ENCODE results near the gene CADPS2.

The CADPS2 gene

DNA sequence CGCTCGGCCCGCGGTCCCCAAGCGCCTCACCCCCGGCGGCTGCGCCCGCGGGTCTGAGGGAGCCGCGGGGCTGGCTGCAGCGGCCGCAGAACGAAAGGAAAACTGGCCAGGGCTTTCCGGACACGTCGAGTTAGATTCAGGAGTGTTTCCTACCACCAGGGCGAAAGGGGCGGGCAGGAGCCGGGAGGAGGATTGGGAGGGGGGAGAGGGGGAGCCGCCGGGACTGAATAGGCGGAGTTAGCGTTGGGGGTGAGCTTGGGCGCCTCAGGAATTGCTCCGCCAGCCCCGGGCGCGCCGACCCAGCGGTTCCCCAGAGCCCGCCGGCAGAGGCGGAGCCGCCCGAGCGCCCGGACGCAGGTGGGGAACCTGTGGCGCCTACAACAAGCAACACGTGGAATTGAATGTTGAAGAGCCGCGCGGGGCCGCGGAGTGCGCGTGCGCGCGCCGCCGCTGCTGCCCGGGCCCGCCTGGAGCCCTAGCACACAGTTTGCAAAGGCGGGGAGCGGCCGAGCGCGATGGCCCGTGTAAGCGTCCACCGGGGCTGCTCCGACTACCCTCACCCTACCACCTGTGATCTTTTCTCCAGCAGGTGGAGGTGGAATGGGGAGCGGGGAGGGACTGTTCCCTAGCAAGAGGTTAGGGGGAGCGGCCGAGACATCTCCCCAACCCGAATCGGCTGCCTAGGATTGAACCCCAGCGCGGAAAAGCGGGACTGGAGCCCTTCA, at the start of gene CADPS2:
CADPS2 (minus strand) TSS at position 104 of the 725 bp plus-strand sequence. CDS start 123 bp downstream, outside the sequence.
- peak; percentile 89 for DNase-seq

DNA sequence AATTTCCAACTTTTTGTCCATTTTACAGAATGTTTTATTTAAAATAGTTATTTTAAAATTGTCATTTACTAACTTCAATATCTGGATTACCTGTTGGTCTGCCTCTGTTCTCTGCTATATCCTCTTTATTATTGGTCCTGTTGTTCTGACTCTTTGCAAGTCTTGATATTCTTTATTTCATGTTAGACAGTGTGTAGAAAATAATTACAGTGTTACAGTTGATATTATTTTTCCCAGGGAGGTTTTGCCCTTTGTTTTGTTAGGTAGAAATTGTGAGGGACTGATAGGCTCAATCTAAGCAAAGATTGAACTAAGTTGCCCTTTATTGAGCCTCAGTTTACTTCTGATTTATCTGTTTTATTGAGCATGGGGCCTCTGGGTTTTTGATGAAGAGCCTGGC, 49.4 kb upstream of the CADPS2 start:
- DNase-seq: no peak

DNA sequence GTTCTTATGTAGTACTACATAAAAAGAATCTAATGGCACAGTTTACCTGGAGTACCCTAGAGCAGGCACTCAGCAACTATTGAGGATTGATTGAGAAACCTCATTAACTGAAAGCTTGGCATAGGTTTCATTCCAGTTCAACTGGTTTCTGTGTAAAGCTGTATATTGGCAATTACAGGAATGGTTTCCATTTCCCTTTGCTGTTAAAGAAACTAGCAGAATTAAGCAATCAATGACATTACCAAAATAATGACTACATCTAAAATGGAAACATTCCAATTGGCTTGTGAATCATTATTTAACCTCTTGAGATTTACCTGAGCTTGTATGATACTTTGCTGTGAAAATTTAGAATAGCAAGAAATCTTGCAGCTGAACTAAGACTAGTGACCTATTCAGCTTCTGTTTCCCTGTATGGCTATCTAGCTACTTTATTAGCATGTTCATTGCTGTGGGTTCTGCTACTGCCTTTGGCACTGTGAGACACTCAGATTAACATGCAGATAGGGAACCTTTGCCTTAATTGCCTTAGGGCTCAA, 33.5 kb upstream of the CADPS2 start:
- DNase-seq: peak; percentile 32

DNA sequence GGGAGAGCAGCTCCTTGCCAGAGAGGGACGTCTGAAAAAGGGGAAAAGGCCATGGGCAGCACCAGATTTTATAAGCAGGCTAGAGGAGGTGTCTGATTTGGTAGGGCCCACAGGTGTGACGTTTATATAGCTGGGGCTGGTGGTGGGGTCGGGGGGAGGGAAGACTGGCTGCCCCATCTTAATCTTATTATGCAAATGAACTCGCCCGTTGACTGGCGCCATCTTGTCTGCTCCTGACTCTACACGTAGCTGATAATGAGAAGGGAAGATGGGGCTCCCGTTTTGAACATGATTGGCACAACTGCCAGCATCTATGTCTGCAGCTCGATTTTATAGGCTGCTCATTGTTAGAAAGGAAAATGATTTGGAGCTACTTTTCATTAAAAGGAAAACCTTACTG, 28.6 kb upstream of the CADPS2 start:
- DNase-seq: no peak

DNA sequence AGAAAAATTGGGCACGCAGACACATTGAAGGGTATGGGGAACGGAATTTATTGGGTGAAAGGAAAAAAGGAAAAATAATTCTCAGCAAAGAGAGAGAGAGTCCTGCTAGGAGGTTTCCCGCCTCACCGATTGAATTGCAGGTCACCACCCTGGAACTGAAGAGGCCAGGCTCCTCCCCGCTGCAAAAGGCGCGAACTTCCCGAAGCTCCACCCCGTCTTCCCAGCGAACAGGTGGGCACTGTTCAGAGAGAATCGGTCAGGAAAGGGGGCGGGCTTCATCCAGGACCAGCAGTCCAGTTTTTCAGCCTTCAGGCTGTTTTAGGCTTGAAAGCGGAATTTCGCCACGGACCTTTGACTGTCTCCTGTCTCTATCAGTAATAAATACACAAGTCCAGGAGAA, 27.3 kb upstream of the CADPS2 start:
- DNase-seq: no peak

DNA sequence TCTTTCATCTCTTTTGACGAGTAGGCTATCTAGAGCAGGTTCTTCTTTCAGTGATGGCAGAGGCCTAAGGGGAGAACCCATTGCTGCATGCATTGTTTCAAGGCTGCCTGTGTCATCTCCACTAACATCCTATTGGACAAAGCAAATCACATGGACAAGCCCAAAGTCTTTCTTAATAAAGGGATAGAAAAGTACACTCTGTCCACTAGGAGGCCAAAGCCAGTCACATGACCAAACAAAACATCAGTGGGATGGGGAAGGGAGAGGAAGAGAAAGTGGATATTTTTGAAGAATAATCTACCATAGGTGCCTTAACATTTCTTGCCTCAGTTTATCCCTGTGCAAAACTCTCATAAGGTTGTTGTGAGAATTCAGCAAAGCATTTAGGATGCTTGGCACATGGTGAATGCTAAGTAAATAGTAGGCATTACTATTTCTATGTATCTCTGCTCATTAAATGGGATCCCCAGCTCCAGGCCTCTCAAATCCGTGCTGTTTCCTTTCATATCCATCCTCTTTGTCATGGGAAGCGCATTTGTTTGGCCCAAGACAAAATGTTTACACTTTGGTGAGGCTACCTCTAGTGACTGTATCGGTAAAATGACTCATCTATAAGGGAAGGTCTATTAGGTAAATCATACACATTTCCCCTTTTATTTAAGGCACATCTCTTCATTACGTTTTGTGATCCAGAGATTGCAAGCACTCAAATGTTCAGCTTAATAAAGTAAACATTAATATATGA, 16.7 kb upstream of the CADPS2 start:
- DNase-seq: no peak

DNA sequence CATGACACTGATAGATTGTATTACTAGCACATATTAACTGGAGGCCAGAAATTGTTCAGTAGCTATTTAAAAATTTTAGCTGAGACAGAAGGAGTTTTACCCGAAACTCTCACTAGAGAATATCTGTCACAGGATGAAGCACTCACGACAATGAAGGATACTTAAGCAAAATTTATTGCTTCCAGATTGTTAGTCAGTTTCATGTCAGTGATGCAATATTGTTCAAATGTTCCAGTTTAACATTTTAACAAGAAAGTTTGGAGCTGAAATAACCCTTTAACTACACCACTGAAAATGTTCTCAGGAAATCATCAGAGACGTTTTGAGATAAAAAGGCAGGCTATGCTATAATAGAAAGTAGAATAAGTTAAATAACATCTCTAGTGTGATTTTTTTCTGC, 15.0 kb upstream of the CADPS2 start:
- no peak for DNase-seq

DNA sequence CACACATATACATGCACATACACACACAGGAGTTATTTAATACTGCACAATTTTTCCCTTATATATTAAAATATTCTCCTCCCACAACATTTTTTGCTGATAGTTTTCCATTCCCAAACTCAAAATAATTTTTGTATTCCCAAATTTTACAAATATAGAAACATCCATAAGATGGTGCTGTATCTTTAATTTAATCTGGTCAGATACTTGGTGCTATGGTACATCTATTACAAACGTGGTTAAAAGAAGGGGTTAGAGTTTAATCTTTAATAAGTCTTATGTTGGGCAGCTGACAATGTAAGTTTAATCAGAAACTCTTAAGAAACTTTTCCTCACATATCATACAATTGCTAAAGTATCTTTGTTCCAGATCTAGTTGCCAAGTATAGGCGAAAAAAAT, 10.2 kb upstream of the CADPS2 start:
- no peak for DNase-seq

DNA sequence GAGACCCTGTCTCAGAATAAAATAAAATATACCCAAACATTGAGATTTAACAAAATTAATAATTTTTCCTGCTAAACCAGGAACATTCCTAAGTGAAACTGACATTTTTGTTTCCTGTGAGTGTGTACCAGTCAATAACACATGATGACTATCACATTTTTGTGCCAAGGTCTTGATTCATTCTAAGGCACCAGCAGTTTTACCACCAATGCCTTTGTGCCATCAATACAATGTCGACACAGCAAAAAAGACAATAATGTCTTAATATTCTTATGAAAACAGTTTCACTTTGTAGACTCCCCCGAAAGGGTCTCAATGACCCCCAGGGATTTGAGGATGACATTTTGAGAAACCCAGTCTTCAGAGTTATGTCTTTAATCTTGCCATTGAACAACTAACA, 7.2 kb upstream of the CADPS2 start:
- DNase-seq: no peak

DNA sequence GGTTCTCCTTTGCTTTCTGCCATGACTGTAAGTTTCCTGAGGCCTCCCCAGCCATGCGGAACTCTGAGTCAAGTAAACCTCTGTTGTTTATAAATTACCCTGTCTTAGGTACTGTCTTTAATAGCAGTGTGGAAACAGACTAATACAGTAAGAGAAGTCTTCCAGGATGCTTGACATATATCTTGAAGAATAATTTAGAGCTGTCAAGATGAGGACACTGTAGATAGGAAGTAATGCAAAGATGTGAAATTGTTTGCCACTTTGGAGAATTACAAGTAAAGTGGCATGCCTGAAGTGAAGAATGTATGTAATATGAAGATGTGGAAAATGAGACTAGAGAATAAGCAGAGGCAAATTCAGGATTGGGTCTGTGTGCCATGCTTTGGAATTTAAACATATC, 2.9 kb upstream of the CADPS2 start:
- no peak for DNase-seq

DNA sequence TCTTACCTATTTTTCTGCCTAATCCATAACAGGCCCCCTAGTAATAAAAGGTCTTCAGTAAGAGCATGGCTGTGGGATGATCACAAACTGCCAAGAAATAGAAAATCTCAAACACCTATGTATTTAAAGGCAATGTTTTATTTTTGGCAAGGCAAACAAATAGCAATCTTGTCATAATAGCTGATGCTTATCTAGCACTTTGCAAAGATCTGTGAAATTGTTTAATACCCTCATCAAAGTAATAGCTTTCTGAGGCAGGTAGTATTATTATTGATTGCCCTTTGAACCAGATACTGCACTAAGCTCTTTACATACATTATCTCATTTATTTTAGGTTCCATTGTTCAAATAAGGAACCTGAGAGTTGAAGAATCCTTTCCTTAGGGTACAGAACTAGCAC, 1.6 kb upstream of the CADPS2 start:
- no peak for DNase-seq

DNA sequence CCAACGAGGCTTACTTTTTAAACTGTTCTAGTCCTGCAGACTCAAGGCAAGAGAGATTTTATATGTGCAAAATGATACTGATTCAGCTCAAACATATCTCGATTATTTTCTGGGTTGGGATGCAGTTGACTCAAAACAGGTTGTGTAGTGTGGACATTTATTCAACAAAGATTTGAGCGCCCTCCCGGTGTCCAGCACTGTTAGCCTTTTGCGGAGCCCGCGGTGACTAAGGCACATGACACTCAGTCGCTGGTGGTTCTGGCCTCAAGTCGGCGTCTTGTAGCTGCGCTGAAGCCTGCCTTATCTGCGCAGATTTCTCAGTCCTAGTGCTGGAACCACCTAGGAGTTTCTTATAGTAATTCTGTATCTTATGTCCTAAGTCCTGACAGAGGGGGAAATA, 938 bp upstream of the CADPS2 start:
- DNase-seq: peak; percentile 44

DNA sequence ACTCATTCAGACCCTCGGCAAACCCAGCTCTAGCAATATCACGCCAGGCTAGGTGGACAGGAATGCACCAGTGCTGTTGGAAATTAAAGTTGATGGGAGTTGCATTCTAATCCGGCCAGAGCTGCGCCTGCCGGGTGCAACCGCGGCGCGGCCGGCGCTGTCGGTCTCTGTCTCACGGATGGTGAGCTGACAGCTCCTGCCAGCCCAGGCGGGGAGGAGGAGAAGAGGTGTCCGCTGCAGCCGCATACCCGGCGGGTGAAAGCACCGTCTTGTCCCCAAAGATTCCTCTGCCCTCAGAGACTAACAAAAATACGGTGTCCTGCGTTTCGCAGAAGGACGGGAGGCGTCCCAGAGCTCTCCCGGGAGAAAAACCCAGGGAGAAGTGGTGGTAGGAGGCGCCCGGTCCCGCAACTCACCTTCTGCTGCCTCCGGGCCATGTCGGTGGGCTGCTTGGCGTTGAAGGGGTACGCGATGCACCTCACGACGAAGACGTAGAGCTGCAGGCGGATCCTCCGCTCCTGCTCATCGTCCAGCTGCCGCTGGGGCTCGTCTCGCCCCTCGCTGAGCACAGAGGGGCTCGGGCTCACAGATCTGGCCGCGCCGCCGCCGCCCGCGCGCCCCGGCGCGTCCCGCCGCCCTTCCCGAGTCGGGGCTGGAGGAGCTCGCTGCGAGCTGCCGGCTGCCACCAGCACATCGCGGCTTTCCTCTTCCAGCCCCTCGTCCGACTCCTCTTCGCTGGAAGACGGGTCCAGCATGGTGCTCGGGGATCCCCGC, 490 bp downstream of the CADPS2 start:
- DNase-seq: peak; percentile 18

DNA sequence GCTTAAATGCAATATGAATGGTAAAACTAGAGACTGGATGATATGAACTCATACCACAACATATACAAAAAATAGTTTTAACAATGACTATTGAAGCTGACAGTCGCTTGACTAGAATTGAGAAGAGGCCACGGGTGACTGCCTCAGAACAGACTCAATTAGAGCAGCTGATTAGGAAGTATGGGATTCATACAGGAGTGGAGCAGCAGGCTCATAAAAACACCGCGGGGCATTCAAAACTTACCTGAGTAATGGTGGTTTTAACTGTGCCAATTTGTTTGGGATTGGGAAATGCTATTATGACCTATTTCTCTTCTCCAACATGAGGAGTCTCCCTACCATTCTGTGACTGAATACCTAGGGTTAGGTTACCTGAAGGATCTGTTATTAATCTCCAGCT, 2.1 kb downstream of the CADPS2 start:
- DNase-seq: peak; percentile 84

DNA sequence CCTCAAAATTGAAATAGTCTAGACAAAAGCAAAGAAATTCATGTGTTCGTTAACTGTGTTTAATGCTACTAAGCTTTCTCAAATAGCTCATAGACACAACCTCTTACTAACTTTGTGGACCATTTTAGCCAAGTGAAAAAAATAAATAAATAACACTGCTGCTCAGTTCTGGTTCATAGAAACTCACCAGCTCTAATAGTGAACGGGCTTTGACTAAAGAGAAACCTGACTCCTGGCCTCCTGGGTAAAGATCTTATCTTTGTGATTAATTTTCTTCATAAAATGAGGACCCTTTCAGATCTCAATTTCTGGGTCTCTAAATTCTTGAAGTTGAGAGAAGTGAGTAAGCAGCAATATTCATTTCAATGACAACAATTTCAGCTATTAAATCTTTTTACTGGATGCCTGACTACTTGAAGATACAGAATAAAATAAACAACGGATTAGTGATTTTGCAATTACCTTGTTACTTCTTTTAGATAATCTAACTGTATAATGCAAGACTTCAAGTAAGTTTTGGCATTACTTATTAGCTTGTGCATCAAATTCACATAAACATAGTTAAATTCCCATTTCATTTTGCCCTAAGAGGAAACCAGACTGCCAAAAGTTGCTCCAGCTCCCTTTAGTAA, 3.1 kb downstream of the CADPS2 start:
- peak; percentile 25 for DNase-seq

DNA sequence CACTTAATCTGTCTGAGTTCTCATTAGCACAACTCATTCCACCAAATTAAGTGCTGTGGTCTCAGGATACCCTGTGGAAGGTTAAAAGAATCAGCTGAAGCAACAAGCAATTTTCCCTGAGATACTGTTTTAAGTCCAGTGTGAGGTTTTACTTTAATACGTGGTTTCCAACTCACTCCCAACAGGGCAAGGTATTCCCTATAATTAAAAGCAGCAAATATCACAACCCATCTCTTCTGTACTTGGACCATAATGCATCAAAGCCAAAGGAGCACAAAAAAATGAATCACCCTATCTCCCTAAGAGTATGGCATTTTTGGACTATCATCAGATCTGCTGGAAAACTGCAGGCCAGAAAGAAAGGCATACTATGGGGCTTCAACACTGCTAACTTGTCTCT, 4.9 kb downstream of the CADPS2 start:
- no peak for DNase-seq

DNA sequence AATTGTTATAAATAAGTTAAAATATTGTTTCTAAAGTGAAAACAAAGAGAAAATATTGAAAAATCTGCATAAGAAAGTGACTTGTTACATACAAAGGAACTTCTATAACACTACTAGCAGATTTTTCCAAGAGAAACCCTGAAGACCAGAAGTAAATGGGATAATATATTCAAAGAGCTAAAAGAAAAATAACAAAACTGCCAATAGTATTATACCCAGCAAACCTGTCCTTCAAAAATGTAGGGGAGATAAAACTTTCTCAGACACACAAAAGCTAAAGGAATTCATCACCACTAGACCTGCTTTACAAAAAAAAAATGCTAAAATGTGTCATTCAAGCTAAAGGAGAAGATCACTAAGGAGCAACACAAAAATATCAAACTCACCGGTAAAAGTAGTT, 17.0 kb downstream of the CADPS2 start:
- no peak for DNase-seq

DNA sequence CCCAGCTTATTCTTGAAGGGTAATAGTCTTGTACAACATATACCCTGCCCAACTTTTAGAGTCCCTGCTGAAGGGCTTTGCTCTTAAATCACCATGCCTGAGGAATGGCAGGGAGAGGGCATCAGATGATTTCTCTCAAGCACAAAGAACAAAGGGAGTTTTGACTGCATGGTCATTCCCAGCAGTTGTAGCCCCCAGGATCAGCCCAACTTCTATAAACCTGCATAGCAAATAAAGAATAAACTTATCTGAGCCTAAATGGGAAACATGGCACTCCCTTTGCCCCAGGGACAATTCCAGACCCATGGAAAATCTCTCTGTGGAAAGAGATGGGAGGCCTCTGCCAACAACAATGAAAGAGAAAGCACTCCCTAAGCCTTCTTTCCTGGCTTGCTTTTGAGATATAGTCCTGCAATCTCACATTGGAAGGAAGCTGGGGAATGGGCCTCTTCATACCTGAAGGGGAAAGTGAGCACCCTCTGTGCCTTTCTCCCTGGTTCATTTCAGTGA, 18.7 kb downstream of the CADPS2 start:
- DNase-seq: no peak

DNA sequence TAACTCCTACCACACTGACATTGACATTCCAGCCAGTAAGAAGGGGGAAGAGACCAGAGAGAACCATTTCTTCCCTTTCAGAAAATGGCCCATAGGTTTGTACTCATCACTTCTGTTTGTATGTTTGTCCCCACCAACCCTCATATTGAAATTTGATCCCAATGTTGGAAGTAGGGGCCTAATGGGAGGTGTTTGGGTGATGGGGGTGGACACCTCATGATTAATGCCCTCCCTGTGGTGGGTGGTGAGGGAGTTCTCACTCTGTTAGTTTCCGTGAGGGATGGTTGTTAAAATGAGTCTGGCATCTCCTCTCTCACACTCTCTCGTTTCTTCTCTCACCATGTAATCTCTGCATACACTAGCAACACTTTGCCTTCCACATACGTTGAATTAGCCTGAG, 21.4 kb downstream of the CADPS2 start:
- DNase-seq: no peak

DNA sequence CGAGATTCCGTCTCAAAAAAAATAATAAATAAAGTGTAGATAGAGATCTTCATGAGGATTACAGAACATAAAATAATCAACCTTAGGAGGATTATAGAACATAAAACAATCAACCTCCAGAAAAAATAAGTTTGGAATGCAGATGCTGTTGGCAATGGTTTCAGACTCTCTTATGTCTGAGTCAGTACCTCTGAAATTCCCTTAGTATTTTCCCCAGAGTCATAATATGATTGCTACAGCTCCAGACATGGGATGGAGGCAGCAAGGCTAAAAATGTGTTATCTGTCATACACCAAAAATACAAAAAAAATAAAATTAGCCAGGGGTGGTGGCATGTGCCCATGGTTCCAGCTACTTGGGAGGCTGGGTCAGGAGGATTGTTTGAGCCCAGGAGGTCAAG, 22.2 kb downstream of the CADPS2 start:
- DNase-seq: no peak

DNA sequence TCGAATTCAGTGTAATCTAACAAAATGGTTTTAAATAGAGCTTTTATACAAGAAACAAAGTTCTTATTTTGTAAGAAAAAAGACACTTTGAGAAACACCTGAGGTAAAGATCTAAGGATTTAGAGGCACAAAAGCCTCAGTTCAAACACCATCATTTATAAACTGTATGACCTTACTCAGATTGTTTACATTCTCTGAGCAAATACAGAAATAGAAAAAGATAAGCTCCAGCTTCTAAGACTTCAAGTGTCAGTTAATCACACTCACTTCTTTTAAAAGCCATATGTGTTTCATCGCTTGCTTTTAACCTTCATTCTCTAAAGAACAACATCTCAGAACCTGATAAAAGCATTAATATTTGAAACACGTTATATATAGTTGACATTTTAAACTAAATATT, 27.9 kb downstream of the CADPS2 start:
- peak; percentile 9 for DNase-seq

DNA sequence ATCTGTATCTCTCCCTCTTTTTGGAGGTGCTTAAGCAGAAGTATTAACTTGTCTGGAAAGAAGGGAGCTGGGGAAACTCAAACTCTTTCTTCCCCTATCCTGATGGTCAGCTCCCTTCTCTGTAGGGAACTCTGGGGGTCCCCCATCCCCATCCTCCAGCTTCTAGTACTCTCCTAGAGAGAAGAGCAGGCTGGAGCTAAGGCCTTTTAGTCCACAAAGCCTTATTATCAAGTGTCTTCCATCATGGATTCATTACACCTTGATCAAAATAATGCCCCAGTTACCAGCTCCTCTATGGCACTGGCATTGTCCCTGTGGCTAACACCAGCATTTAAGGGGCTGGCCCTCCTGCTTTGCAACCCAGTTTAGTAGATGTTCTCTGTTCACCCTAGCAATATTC, 35.7 kb downstream of the CADPS2 start:
- no peak for DNase-seq

DNA sequence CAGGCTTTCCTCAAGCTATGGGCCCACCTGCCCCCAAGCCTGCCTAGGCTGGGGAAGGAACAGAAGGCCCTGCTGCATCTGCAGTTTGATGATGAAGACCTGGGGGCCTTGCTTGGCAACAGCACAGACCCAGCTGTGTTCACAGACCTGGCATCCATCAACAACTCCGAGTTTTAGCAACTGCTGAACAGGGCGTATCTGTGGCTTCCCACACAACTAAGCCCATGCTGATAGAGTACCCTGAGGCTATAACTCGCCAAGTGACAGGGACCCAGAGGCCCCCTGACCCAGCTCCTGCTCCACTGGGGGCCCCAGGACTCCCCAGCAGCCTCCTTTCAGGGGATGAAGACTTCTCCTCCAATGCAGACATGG, 36.3 kb downstream of the CADPS2 start:
- no peak for DNase-seq
